ENCODE measurements around the gene SCAND1. TPM values are rescaled to one million over a fixed set of nuclear protein-coding genes. Genes with fewer than 3 reads are reported as not detected.
A peak's percentile ranks its signal among the peaks of the same experiment; 100 is the strongest.

SCAND1 gene
- total RNA-seq, 1 donor from 2014 or later, result 88.7 TPM

DNA sequence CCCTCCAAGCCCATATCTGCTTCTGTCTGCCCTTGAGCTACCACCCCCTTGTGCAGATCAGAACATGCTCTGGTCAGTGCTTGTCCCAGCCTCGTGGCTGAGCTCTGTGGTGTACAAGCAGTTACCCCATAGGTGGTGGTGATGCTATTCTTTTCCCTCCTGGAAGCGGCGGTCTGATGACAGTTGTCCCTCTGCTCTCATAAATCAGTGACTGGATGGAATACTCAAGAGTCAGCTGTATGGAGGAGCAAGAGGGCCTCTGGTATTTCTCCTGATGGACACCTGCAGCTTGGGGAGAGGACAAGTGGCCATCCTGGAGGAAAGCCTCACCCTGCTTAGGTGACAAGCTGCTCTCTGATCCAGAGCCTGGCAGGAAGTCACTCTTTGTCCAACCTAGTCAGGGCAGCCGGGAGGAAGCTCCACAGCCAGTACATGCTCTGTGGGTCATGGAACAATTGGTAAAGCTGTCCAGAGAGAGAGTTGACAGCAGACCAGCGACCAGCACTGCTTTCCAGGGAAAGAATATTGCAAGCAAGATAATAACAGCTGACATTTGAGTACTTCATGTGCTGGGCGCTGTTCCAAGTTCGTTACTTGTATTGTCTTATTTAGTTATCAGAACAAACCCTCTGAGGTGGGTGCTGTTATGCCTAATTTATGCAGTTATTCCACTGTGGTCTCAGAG, 47.1 kb downstream of the SCAND1 start:
- DNase-seq (ENCODE audit: low read depth in 2 of 2), result peak; percentile 48 to 90

DNA sequence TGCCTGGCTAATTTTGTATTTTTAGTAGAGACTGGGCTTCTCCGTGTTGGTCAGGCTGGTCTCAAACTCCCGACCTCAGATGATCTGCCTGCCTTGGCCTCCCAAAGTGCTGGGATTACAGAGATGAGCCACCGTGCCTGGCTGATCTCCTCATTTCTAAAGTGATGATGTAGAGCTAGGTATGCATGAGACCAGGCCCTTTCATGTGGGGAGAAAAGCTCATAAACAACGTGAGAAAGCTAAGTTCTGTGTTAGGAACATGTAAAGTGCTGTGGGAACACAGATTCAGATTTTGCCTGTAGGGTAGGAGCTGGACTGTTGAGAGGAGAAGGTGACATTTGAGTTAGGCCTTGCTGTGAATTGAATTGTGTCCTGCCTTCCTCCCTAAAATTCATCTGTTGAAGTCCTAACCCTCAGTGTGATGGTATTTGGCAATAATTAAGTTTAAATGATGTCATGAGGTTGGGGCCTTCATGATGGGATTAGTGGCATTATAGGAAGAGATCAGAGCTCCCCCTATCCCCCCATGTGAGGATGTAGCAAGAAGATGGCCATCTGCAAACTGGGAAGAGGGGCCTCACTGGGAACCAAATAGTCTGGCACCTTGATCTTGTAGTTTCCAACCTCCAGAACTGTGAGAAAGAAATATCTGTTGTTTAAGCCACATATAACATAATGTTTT, 49.2 kb downstream of the SCAND1 start:
- no peak for DNase-seq (ENCODE audit: low read depth in 2 of 2)

DNA sequence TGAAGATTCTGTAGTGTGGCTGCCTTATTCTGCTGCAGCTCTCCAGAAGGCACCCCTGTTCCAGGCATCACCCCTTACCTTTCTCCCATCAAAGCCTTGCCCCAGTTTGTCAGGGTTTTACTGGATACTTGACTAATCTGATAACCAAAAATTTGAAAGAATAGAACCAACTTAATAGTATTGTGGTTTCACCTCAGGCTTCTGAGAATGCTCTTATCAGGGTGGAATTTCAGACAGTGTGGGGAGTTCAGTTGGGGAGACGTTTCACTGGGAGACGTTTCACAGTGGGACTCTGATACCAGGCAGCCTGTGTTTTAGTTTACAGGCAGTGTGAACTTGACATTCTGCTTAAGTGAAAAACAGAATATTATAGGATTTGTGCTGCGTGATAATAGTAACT, 50.5 kb downstream of the SCAND1 start:
- no peak for DNase-seq (ENCODE audit: low read depth in 2 of 2)

Other genes starting within 250 kb of the SCAND1 start
- gene RBM39, start 212.2 kb downstream of the SCAND1 start, total RNA-seq, result 231 and 313 TPM in 2 replicates
- 17.9 and 20.6 TPM in 2 replicates for gene PHF20, start 182.5 kb downstream of the SCAND1 start, total RNA-seq
- 3.3 and 5.6 TPM in 2 replicates for gene CNBD2, start 14.1 kb upstream of the SCAND1 start, total RNA-seq
- 5.4 and 14.3 TPM in 2 replicates for gene EPB41L1, start 200.2 kb upstream of the SCAND1 start, total RNA-seq

Data from lung microvascular endothelial cell (primary cell).